ENCODE data around the gene CLOCK.

The CLOCK gene

GRCh38 chr4:55545641-55546505 is 836 bp downstream of the CLOCK start:
- H3K4me3 ChIP-seq, result peak overlapping the region; percentile 71 to 98 (median 87)
- H3K27ac ChIP-seq, result peak overlapping the region; percentile 88 to 99 (median 96)

DNA sequence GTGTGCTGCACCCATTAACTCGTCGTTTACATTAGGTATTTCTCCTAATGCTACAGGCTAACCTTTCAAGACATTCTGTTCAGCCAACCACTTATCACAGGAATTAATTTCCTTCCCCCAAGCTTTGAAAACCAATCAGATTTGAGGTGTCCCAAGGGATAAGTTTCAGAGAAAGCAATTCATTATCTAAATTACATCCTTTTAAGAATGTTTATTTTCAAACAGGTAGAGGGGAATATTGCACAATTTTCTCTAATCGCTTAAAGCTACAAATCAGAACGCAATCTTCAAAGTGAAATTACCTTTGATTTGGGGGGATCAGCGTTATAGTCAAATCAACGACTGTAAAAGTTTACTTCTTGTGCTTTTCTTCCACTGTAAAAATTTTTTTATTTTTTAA is 1.6 kb downstream of the CLOCK start:
- H3K4me3 ChIP-seq, result peak overlapping the region; percentile 71 to 98 (median 87)
- peak overlapping the region in 17 of 21 experiments; percentile 88 to 99 (median 97) for H3K27ac ChIP-seq

- H3K27ac ChIP-seq, result no peak overlapping the region
- no peak overlapping the region for H3K4me3 ChIP-seq
Measured at GRCh38 chr4:55543858-55544257, 2.9 kb downstream of the CLOCK start.

DNA sequence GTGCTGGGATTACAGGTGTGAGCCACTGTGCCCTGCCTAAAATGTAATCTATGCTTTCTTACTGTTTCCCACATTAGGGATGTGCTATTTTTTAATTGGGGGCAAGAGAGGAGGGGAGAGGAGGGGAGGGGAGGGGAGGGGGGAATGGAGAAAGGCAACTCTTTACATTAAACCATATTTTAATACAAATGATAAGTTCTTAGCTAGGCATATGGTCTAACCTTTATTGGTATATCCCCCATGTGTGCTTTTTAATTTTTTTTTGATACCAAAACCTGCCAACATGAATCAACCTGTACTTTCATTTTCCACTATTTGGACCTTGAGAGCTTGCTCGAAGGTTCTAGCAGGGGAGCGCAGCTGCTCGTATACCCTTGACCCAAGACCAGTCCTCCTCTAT is 6.4 kb downstream of the CLOCK start:
- Histone ChIP-seq H3K27ac (no peak overlapping the region), H3K4me3 (no peak overlapping the region)

- H3K27ac ChIP-seq, result no peak overlapping the region
- H3K4me3 ChIP-seq, result no peak overlapping the region
Measured at GRCh38 chr4:55539658-55540057, 7.1 kb downstream of the CLOCK start.

- Histone ChIP-seq H3K4me3 (no peak overlapping the region), H3K27ac (no peak overlapping the region)
Measured at GRCh38 chr4:55538531-55538930, 8.2 kb downstream of the CLOCK start.

DNA sequence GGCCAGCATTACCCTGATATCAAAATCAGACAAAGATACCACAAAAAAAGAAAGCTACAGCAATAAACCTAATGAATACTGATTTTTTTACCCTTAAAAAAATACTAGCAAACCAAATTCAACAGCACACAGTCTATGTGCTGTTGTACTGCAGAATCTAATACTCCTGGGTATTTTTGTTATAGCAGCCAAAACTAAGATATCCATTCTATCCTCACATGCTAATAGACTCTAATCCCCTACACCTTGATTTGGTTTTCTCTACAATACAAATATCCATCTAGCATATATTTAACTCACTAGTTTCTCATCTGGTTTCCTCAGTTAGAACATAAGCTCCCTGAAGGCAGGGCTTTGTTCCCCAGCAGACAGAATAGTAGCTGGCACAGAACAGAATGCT is 12.4 kb downstream of the CLOCK start:
- H3K27ac ChIP-seq, result no peak overlapping the region
- no peak overlapping the region for H3K4me3 ChIP-seq

DNA sequence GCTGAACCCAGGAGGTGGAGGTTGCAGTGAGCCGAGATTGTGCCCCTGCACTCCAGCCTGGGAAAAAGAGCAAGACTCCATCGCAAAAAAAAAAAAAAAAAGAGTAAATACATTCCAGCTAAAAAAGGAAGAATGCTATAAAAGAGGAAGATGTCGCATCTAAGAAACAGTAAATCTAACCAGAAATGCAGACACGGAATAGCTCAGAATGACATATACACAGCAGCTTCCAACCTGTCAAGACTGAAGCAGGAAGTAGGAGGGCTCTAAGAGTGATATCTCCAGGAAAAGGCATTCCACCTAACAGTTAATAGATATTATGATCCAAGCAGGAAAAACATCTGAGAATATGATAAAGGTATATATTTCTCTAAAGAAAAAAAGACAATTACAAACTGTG is 16.0 kb downstream of the CLOCK start:
- H3K27ac ChIP-seq, result no peak overlapping the region
- no peak overlapping the region for H3K4me3 ChIP-seq

GRCh38 chr4:55530167-55530566 is 16.5 kb downstream of the CLOCK start:
- Histone ChIP-seq H3K4me3 (no peak overlapping the region), H3K27ac (no peak overlapping the region)

DNA sequence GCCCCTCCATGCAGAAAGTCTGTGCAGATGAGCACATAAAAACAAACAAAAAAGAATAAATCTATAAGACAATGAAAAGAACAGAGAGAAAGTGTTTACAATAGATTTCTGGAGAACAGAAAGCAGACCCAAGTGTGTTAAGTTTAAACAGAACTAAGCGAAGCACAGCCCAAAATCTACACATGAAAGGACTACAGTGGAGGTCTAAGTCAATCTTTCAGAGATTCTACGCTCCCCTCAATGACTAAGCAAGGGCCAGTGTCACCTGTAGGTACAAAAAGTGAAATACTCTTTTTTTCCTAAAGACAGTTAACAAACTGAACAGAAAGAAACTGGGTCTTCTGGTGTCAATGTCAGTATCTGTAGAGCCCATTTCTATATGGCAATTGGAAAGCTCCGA is 18.2 kb downstream of the CLOCK start:
- no peak overlapping the region for H3K4me3 ChIP-seq
- H3K27ac ChIP-seq, result no peak overlapping the region

DNA sequence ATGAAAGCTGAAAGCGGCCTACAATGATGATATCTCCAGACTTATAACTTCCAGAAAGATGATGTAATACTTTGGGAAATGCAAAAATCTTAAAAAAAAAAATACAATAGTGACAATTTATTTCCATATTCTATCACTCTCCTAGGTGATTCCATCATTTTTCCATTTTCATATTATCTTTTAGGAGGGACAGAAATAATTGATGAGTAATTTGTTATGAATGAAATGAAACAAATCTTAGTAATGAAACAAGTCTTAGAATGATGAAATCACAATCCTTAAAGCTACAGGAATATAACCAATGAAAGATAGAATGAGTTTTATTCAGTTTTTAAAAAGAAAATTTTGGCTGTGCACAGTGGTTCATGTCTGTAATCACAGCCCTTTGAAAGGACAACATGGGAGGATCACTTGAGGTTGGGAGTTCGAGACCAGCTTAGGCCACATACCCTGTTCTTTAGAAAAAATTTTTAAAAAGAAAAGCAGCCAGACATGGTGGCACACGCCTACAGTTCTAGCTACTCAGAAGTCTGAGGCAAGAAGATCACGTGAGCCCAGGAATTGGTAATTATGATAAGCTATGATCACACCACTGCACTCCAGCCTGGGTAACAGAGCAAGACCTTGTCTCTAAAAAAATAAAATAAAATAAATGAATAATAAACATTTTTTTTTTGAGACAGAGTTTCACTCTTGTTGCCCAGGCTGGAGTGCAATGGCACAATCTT is 21.7 kb downstream of the CLOCK start:
- H3K4me3 ChIP-seq, result no peak overlapping the region
- peak overlapping the region in 1 of 21 experiments; percentile 43 for H3K27ac ChIP-seq

GRCh38 chr4:55518442-55518841 is 28.3 kb downstream of the CLOCK start:
- no peak overlapping the region for H3K4me3 ChIP-seq

GRCh38 chr4:55517526-55518229 is 29.0 kb downstream of the CLOCK start:
- Histone ChIP-seq H3K4me3 (no peak overlapping the region), H3K27ac (no peak overlapping the region)

More at GRCh38 chr4:55518442-55518841, 28.3 kb downstream of the CLOCK start:
- H3K27ac ChIP-seq, result no peak overlapping the region

GRCh38 chr4:55512922-55513571 is 33.7 kb downstream of the CLOCK start:
- Histone ChIP-seq H3K27ac (no peak overlapping the region), H3K4me3 (no peak overlapping the region)

GRCh38 chr4:55512077-55512476 is 34.6 kb downstream of the CLOCK start:
- Histone ChIP-seq H3K4me3 (no peak overlapping the region), H3K27ac (no peak overlapping the region)

- H3K4me3 ChIP-seq, result no peak overlapping the region
- no peak overlapping the region for H3K27ac ChIP-seq
Measured at GRCh38 chr4:55510685-55511084, 36.0 kb downstream of the CLOCK start.

DNA sequence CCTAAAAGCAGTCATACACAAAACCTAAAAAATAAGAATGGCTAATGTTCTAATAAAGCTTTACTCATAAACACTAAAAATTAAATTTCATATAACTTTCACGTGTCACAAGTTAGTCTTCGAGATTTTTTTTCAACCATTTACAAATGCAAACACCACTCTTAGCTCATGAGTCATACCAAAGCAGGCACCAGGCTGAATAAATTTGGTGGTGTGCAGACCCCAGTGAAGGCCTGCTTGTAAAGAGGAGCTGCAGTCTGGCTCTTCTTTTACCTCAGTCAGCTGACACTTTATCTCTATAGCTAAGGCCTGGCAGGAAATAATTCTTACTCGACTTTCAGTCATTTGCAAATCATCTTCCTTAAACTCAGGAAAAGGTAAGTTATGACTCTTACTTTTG is 37.4 kb downstream of the CLOCK start:
- H3K27ac ChIP-seq, result no peak overlapping the region
- H3K4me3 ChIP-seq, result no peak overlapping the region

DNA sequence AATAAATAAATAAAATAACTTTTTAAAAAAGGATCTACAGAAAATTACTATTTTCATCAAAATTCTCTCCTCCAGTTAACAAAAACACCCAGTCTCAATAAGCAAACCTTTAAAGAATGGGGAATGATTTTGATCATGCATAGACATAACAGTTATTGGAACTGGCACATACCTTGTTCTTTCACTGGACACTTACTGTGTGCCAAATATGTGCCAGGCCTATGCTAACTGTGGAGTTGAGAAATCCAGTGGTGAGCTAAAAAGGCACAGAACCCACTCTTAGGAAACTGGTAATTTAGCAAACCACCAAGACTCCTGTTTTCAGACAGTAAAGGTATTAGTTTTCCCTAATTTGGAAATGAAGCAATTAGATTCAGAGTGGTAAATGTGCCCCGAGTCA is 39.1 kb downstream of the CLOCK start:
- no peak overlapping the region for H3K4me3 ChIP-seq
- no peak overlapping the region for H3K27ac ChIP-seq

GRCh38 chr4:55503169-55503568 is 43.5 kb downstream of the CLOCK start:
- Histone ChIP-seq H3K4me3 (no peak overlapping the region), H3K27ac (no peak overlapping the region)

- H3K4me3 ChIP-seq, result no peak overlapping the region
- H3K27ac ChIP-seq, result no peak overlapping the region
Measured at GRCh38 chr4:55500072-55500471, 46.6 kb downstream of the CLOCK start.

All from skin epidermis (tissue), 12 donors.